Measurements from ENCODE around the gene MR1. TPM values are rescaled to one million over a fixed set of nuclear protein-coding genes. Genes with fewer than 3 reads are reported as not detected.
A peak's percentile ranks its signal among the peaks of the same experiment; 100 is the strongest.

Gene MR1
- total and polyA plus RNA-seq, 9 of the 15 experiments (the other 6 are each of a cell fraction or from before 2014, with no cell fraction given) = 9.7 to 21.7 (median 15.6) TPM

DNA sequence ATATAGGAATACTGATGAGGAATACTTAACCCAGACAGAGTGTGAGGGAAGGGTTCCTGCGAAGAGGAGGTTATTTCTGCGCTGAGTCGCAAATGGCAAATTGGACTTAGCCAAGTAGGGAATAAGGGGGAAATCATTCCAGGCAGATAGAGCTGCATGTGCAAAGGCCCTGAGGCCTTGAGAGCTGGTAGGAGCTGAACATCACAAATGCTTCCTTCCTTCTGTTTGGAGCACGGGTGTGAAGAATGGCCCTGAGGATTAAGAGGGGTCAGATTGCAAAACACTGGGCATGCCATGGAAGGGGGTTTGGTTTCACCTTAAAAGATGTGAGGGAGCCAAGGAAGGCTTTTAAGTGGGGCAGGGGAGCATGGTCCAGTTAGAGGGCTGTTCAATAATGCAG lies 67.2 kb downstream of the MR1 start (continued):
- no peak for TF ChIP-seq ZNF609 (CRISPR knock-in tag; IDR thresholded peaks at IDR 0.05; ENCODE audit: borderline replicate concordance)
- peak; percentile 17 to 82; a peak in 3 of 4 replicates for TF ChIP-seq KDM1A (IDR thresholded peaks at IDR 0.05)
- no peak for TF ChIP-seq ZNF57 (CRISPR knock-in tag; IDR thresholded peaks at IDR 0.05)
- no peak for TF ChIP-seq BDP1 (IDR thresholded peaks at IDR 0.05; ENCODE audit: insufficient read depth, insufficient read length)
- TF ChIP-seq, protein P1, sequence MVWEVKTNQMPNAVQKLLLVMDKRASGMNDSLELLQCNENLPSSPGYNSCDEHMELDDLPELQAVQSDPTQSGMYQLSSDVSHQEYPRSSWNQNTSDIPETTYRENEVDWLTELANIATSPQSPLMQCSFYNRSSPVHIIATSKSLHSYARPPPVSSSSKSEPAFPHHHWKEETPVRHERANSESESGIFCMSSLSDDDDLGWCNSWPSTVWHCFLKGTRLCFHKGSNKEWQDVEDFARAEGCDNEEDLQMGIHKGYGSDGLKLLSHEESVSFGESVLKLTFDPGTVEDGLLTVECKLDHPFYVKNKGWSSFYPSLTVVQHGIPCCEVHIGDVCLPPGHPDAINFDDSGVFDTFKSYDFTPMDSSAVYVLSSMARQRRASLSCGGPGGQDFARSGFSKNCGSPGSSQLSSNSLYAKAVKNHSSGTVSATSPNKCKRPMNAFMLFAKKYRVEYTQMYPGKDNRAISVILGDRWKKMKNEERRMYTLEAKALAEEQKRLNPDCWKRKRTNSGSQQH (CRISPR knock-in tag; IDR thresholded peaks at IDR 0.05) = no peak
- TF ChIP-seq GTF2B (IDR thresholded peaks at IDR 0.05; ENCODE audit: extremely low read depth, insufficient read length) = no peak
- no peak for TF ChIP-seq ZNF274 (IDR thresholded peaks at IDR 0.05; ENCODE audit: borderline replicate concordance, low read depth, low read length)
- TF ChIP-seq BCOR (IDR thresholded peaks at IDR 0.05) = peak; percentile 88
- TF ChIP-seq RBM15 (IDR thresholded peaks at IDR 0.05; ENCODE audit: insufficient read depth, low read length) = no peak
- TF ChIP-seq FOXK1 (CRISPR knock-in tag; IDR thresholded peaks at IDR 0.05; ENCODE audit: borderline replicate concordance) = no peak
- TF ChIP-seq EGR1 (conservative IDR thresholded peaks at IDR 0.05) = no peak
- TF ChIP-seq, protein P2, sequence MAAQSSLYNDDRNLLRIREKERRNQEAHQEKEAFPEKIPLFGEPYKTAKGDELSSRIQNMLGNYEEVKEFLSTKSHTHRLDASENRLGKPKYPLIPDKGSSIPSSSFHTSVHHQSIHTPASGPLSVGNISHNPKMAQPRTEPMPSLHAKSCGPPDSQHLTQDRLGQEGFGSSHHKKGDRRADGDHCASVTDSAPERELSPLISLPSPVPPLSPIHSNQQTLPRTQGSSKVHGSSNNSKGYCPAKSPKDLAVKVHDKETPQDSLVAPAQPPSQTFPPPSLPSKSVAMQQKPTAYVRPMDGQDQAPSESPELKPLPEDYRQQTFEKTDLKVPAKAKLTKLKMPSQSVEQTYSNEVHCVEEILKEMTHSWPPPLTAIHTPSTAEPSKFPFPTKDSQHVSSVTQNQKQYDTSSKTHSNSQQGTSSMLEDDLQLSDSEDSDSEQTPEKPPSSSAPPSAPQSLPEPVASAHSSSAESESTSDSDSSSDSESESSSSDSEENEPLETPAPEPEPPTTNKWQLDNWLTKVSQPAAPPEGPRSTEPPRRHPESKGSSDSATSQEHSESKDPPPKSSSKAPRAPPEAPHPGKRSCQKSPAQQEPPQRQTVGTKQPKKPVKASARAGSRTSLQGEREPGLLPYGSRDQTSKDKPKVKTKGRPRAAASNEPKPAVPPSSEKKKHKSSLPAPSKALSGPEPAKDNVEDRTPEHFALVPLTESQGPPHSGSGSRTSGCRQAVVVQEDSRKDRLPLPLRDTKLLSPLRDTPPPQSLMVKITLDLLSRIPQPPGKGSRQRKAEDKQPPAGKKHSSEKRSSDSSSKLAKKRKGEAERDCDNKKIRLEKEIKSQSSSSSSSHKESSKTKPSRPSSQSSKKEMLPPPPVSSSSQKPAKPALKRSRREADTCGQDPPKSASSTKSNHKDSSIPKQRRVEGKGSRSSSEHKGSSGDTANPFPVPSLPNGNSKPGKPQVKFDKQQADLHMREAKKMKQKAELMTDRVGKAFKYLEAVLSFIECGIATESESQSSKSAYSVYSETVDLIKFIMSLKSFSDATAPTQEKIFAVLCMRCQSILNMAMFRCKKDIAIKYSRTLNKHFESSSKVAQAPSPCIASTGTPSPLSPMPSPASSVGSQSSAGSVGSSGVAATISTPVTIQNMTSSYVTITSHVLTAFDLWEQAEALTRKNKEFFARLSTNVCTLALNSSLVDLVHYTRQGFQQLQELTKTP (IDR thresholded peaks at IDR 0.05; ENCODE audit: low read depth in 1 of 2, partially characterized antibody in 2 of 2) = no peak
- no peak for TF ChIP-seq CXXC5 (CRISPR knock-in tag; IDR thresholded peaks at IDR 0.05)
- TF ChIP-seq SMARCA5 (IDR thresholded peaks at IDR 0.05) = peak; percentile 90
- TF ChIP-seq ZNF695 (CRISPR knock-in tag; IDR thresholded peaks at IDR 0.05) = no peak
- no peak for TF ChIP-seq ZNF586 (CRISPR knock-in tag; conservative IDR thresholded peaks at IDR 0.05)
- TF ChIP-seq HDAC1 (IDR thresholded peaks at IDR 0.05) = 0 out of 4 replicates have a peak, but pooled peaks of 1 of the 2 experiments have one; percentile 8
- peak; percentile 20 for TF ChIP-seq PHF20 (IDR thresholded peaks at IDR 0.05; ENCODE audit: partially characterized antibody)
